ENCODE results near the gene CFAP73.

Gene CFAP73

GRCh38 chr12:113142173-113142885 is 7.2 kb upstream of the CFAP73 start:
- no peaks in the 10 kb centered on the region for H3K27me3 Mint-ChIP-seq
- intact Hi-C loops (cut with micrococcal nuclease): loop anchor here (5.0 kb wide), 1 partner anchor 235 kb away; the partner anchor contains the start of gene OAS1
- peaks cover 63% of the 10 kb centered on the region for H3K4me1 Mint-ChIP-seq (ENCODE audit: low read depth)
- no peaks in the 10 kb centered on the region for H3K36me3 Mint-ChIP-seq (ENCODE audit: low read depth)
- peak overlapping the region; percentile 24 for H3K4me3 Mint-ChIP-seq
- peak overlapping the region; percentile 98 for H3K27ac Mint-ChIP-seq
- no peaks in the 10 kb centered on the region for H3K9me3 Mint-ChIP-seq

- Mint-ChIP-seq H3K27ac (peak overlapping the region; percentile 98), H3K4me3 (peak overlapping the region; percentile 24)
Measured at GRCh38 chr12:113142886-113143332, 6.6 kb upstream of the CFAP73 start.

GRCh38 chr12:113143959-113144358 is 5.6 kb upstream of the CFAP73 start:
- Mint-ChIP-seq H3K4me1 (ENCODE audit: low read depth) (peaks cover 57% of the 10 kb centered on the region), H3K9me3 (no peaks in the 10 kb centered on the region), H3K36me3 (ENCODE audit: low read depth) (no peaks in the 10 kb centered on the region), H3K27ac (peak overlapping the region; percentile 98), H3K27me3 (peaks cover 4% of the 10 kb centered on the region), H3K4me3 (no peak overlapping the region)
- intact Hi-C loops (cut with micrococcal nuclease): loop anchor here (5.0 kb wide), 1 partner anchor 237 kb away; the partner anchor contains the start of gene OAS1

More at GRCh38 chr12:113142886-113143332, 6.6 kb upstream of the CFAP73 start:
- Mint-ChIP-seq H3K27me3 (peaks cover 3% of the 10 kb centered on the region), H3K36me3 (ENCODE audit: low read depth) (no peaks in the 10 kb centered on the region), H3K9me3 (no peaks in the 10 kb centered on the region), H3K4me1 (ENCODE audit: low read depth) (peaks cover 61% of the 10 kb centered on the region)
- intact Hi-C loops (cut with micrococcal nuclease): loop anchor here (5.0 kb wide), 1 partner anchor 236 kb away; the partner anchor contains the start of gene OAS1

- peaks cover 7% of the 10 kb centered on the region for H3K27me3 Mint-ChIP-seq
- H3K4me3 Mint-ChIP-seq: no peak overlapping the region
- no peaks in the 10 kb centered on the region for H3K9me3 Mint-ChIP-seq
- H3K36me3 Mint-ChIP-seq (ENCODE audit: low read depth): no peaks in the 10 kb centered on the region
- H3K27ac Mint-ChIP-seq: no peak overlapping the region
- H3K4me1 Mint-ChIP-seq (ENCODE audit: low read depth): peaks cover 59% of the 10 kb centered on the region
- intact Hi-C loops (cut with micrococcal nuclease): loop anchor here (5.0 kb wide), 1 partner anchor 238 kb away; the partner anchor contains the start of gene OAS1
Measured at GRCh38 chr12:113144806-113145205, 4.7 kb upstream of the CFAP73 start.

GRCh38 chr12:113145720-113146551 is 3.6 kb upstream of the CFAP73 start:
- intact Hi-C loops (cut with micrococcal nuclease): no loop called here
- no peaks in the 10 kb centered on the region for H3K36me3 Mint-ChIP-seq (ENCODE audit: low read depth)
- peaks cover 59% of the 10 kb centered on the region for H3K4me1 Mint-ChIP-seq (ENCODE audit: low read depth)
- H3K9me3 Mint-ChIP-seq: no peaks in the 10 kb centered on the region
- no peak overlapping the region for H3K27ac Mint-ChIP-seq
- H3K27me3 Mint-ChIP-seq: peaks cover 18% of the 10 kb centered on the region
- H3K4me3 Mint-ChIP-seq: no peak overlapping the region

GRCh38 chr12:113146999-113147398 is 2.5 kb upstream of the CFAP73 start:
- no peak overlapping the region for H3K4me3 Mint-ChIP-seq
- no peaks in the 10 kb centered on the region for H3K9me3 Mint-ChIP-seq
- no peak overlapping the region for H3K27ac Mint-ChIP-seq
- H3K4me1 Mint-ChIP-seq (ENCODE audit: low read depth): peaks cover 51% of the 10 kb centered on the region
- H3K27me3 Mint-ChIP-seq: peaks cover 26% of the 10 kb centered on the region
- no peaks in the 10 kb centered on the region for H3K36me3 Mint-ChIP-seq (ENCODE audit: low read depth)
- intact Hi-C loops (cut with micrococcal nuclease): no loop called here

- Mint-ChIP-seq H3K9me3 (no peaks in the 10 kb centered on the region), H3K4me3 (no peak overlapping the region), H3K27me3 (peaks cover 70% of the 10 kb centered on the region), H3K4me1 (ENCODE audit: low read depth) (peaks cover 50% of the 10 kb centered on the region), H3K36me3 (ENCODE audit: low read depth) (peaks cover 1% of the 10 kb centered on the region), H3K27ac (no peak overlapping the region)
- intact Hi-C loops (cut with micrococcal nuclease): no loop called here
Measured at GRCh38 chr12:113151655-113152054, 2.1 kb downstream of the CFAP73 start.

- Mint-ChIP-seq H3K27ac (no peak overlapping the region), H3K4me1 (ENCODE audit: low read depth) (peaks cover 50% of the 10 kb centered on the region), H3K27me3 (peaks cover 73% of the 10 kb centered on the region), H3K9me3 (no peaks in the 10 kb centered on the region), H3K4me3 (peak overlapping the region; percentile 81), H3K36me3 (ENCODE audit: low read depth) (peaks cover 8% of the 10 kb centered on the region)
- intact Hi-C loops (cut with micrococcal nuclease): no loop called here
Measured at GRCh38 chr12:113152196-113152834, 2.8 kb downstream of the CFAP73 start.

GRCh38 chr12:113152835-113153814 is 3.6 kb downstream of the CFAP73 start:
- intact Hi-C loops (cut with micrococcal nuclease): loop anchor here (1.0 kb wide), 1 partner anchor 105 kb away; no protein-coding TSS in a partner anchor
- H3K27me3 Mint-ChIP-seq: peaks cover 72% of the 10 kb centered on the region

GRCh38 chr12:113154351-113154973 is 4.9 kb downstream of the CFAP73 start:
- peaks cover 43% of the 10 kb centered on the region for H3K4me1 Mint-ChIP-seq (ENCODE audit: low read depth)
- no peak overlapping the region for H3K27ac Mint-ChIP-seq
- H3K4me3 Mint-ChIP-seq: peak overlapping the region; percentile 17
- H3K36me3 Mint-ChIP-seq (ENCODE audit: low read depth): peaks cover 29% of the 10 kb centered on the region
- H3K27me3 Mint-ChIP-seq: peaks cover 71% of the 10 kb centered on the region
- intact Hi-C loops (cut with micrococcal nuclease): no loop called here
- no peaks in the 10 kb centered on the region for H3K9me3 Mint-ChIP-seq

More at GRCh38 chr12:113152835-113153814, 3.6 kb downstream of the CFAP73 start:
- Mint-ChIP-seq H3K4me3 (peak overlapping the region; percentile 81), H3K4me1 (ENCODE audit: low read depth) (peaks cover 50% of the 10 kb centered on the region), H3K27ac (peak overlapping the region; percentile 59), H3K36me3 (ENCODE audit: low read depth) (peaks cover 16% of the 10 kb centered on the region), H3K9me3 (no peaks in the 10 kb centered on the region)

- H3K4me1 Mint-ChIP-seq (ENCODE audit: low read depth): peaks cover 37% of the 10 kb centered on the region
- H3K27me3 Mint-ChIP-seq: peaks cover 66% of the 10 kb centered on the region
- no peak overlapping the region for H3K4me3 Mint-ChIP-seq
Measured at GRCh38 chr12:113155060-113155459, 5.5 kb downstream of the CFAP73 start.

GRCh38 chr12:113155646-113156045 is 6.1 kb downstream of the CFAP73 start:
- H3K4me3 Mint-ChIP-seq: no peak overlapping the region
- H3K9me3 Mint-ChIP-seq: no peaks in the 10 kb centered on the region
- H3K36me3 Mint-ChIP-seq (ENCODE audit: low read depth): peaks cover 41% of the 10 kb centered on the region
- H3K27me3 Mint-ChIP-seq: peaks cover 60% of the 10 kb centered on the region
- peaks cover 31% of the 10 kb centered on the region for H3K4me1 Mint-ChIP-seq (ENCODE audit: low read depth)
- intact Hi-C loops (cut with micrococcal nuclease): no loop called here
- H3K27ac Mint-ChIP-seq: no peak overlapping the region

More at GRCh38 chr12:113155060-113155459, 5.5 kb downstream of the CFAP73 start:
- no peak overlapping the region for H3K27ac Mint-ChIP-seq
- H3K9me3 Mint-ChIP-seq: no peaks in the 10 kb centered on the region
- peaks cover 35% of the 10 kb centered on the region for H3K36me3 Mint-ChIP-seq (ENCODE audit: low read depth)
- intact Hi-C loops (cut with micrococcal nuclease): no loop called here
